GM21423 (cell line): ENCODE results near the gene PLEKHA5.
"Not testable (repeated sequence)": the region's sequence is repeated elsewhere in the genome, so short reads cannot be mapped to it uniquely, and the experiment has no call there.

Experiments used
- ATAC-seq: cut with Tn5 transposase; IDR thresholded peaks from one replicate; pipeline ENCODE4 v1.9.1; 2021; ENCODE audit warnings: mild to moderate bottlenecking, moderate library complexity; ENCODE audit not compliant: unreplicated experiment

The PLEKHA5 gene

GRCh38 chr12:19261773-19262172 lies 132.2 kb downstream of the PLEKHA5 start:
- no peak for ATAC-seq

DNA sequence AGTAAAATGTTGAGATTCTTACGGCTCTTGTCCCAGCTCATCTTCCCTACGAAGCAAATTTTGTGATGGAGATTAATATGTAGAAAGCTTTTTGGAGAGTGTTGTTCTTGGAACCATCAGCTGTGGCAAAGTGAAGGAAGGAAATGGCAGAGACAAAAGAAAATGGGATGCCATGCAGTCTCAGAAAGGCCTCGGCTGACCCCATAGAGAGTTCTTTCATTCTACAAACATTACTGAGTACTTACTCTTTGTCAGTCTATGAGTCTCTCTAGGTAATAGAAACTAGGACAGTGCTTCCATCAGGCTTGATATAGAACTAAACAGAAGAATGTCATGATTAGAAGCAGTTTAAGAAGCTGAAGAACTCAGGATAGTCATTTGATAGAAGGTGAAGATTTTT lies 134.1 kb downstream of the PLEKHA5 start:
- no peak for ATAC-seq

DNA sequence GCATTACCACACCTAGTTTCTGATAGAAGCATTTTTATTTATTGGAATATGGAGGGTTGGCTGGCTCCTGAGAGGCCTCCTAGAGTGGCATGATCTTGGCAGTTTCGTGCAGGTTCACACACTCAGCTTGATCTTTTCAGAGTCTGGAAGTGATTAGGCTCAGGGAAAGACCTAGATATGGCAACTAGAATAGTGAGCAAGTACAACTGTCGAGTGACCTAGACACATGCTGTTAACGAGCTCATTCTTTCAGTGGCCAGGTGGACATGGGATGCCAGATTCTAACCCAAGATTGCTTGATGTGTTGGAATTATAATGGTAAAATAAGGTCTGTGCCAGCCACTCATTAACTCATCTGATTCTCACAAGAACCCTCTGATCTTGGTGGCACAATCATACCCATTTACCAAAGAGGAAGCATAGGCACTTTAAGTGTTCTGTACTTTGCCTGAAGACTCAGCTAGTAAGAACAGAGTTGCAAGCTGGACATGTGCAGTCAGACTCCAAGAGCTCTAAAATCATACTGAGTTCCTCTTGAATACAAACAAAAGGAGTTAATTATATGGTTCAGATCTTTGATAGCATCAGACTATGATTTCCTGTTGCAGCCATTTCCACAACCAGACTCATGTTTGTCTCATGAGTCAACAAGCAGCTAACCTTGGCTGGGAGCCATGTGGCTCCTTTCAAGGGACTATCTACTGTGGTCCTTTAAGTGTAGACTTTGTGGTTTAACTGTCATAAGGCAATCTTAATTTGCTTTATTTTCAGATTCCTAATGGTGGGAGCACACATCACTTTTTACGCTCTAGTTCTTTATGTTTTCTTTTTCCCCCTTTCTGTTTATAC lies 144.2 kb downstream of the PLEKHA5 start:
- no peak for ATAC-seq

DNA sequence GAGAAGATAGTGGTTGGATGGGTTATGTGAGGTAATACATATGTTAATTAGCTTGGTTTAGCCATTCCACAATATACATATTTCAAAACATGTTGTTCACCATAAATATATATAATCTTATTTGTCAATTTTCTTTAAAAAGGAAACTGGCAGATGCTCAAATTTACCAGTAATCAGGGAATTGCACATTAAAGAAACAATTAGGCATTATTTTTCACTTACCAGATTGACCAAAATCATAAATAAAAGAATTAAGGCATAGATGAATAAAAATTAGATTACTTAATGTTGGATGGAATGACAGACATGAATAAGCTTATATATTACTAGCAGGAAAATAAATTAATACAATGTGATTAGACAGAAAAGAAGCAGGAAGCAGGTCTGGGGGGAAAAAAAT lies 147.2 kb downstream of the PLEKHA5 start:
- no peak for ATAC-seq

- ATAC-seq: no peak
Observed at GRCh38 chr12:19277711-19278110, 148.2 kb downstream of the PLEKHA5 start.

DNA sequence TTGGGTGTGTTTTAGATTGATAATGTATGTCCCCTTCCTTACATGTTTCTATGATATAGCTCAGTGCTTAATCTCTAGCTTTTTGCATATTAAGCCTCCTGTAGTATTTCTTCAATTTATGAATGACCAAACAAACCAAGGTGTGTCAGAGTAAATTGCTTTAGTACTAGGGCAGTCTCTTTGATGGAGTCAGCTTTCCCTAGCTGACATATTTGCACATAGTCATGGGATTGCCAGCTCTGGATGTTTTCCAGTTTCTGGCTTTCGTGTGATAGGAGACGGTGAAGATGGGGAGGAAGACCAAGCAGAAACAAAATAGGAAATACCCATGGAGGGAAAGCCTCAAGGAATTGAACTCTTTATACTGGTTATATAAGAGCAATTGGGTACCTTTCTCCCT lies 148.9 kb downstream of the PLEKHA5 start:
- no peak for ATAC-seq

GRCh38 chr12:19282133-19282699 lies 152.7 kb downstream of the PLEKHA5 start:
- no peak for ATAC-seq

- no peak for ATAC-seq
Observed at GRCh38 chr12:19284658-19285057, 155.1 kb downstream of the PLEKHA5 start.

DNA sequence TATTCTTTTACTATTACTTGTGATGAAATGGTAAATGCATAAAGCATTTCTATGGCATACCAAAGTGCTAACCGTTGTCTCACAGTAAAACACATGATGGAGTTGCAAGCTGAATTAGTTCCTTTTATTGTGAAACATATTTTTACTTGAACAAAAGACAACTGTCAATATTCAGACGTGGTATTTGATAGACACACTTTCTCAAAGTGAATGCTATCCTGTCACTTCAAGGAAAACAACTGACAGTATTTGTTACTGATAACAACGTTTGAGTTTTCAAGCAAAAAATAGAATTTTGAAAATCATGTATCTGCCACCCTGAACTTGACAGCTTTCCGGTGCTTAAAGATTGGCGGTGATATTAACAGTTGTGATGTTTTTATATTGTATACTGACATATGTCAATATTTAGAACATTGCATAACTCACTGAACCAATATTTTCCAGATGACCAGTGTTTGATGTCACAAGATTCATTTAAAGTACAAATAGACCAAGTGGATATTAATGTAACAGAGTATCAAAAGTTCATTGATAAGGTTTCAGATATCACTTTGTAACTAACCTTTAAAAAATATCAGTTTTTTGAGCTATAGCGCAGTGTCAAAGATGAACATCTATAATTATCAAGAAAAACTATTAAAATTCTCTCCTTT lies 156.4 kb downstream of the PLEKHA5 start:
- no peak for ATAC-seq

DNA sequence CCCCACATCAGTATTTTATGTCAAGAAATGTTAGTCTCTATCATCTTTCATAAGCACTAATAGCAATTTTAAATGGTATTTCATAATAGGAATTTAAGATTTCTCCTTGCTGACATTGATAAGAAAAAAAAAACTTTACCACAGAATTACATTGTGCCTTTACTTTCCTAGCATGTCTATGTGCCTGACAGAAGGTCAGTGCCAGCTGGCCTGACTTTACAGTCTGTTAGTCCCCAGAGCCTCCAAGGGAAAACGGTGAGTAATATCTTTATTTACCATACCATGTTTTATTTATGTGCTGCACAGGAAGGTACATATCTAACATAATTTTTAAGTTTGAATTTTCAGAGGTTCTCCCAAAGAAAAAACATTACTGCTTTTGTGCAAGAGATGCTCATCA lies 157.8 kb downstream of the PLEKHA5 start:
- ATAC-seq: no peak

DNA sequence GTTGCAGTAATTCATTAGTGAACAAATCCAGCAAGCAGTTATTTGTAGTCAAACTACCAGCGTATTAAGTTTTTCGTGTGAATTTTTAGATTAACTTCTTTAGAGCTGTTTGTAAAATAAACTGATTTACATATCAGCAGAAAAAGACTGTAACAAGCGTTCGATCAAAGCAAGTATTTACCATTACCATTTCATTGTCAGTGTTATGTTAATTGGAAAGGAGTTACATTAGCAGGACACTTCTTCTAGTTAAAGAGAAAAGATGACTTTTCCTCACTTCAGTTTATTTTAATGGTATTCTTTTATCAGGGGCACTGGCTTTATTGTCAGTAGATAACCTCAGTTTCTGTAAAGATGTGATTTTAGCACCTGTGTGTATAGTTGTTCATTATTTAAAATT lies 158.6 kb downstream of the PLEKHA5 start:
- no peak for ATAC-seq

DNA sequence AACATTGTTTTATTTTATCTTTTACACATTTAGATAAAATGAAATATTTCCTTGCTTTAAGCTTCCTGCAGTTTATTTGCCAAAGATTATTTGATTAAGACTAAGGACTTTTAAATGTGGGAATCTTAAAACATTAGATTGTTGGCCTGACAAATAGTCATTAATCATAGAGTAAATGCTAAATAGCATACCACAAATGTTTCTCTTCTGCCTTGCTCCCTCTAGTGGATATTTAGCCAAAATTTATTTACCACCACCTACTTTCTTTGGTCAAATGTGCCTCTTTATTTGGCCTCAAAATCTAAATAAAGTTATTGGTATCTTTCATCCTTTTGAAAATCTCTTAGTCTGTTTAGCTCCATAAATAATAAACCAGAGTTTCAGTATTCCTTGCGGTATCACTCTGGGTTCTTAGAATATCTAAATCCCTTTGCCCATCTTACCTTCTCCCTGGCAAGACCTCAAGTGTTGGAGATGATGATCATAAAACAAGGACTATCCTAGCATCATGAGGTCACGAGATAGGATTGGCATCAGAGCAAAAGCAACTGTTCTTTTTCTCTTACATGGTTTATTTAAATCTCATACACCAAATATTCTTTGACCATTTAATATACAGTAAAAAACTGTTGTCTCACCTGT lies 159.2 kb downstream of the PLEKHA5 start:
- ATAC-seq: no peak

GRCh38 chr12:19298836-19299605 lies 169.5 kb downstream of the PLEKHA5 start:
- ATAC-seq: no peak

DNA sequence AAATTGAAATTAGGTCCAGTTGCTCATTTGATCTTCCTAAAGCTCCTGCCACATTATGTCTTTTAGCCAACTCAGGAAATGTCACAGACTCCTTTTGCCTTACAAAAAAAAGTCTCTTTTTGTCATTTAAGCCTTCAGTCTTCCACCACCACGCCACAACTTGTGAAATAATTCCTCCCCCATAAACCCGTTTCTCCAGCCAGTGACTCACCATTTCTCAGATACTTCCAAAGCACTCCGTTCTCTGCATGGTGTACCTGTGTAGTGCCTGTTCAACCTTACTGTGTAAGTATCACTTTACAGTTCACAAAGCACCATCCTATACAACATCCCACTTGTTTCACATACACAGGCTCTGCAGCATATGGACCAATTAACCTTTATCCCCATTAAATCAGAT lies 170.2 kb downstream of the PLEKHA5 start:
- ATAC-seq: no peak

- no peak for ATAC-seq
Observed at GRCh38 chr12:19301223-19301622, 171.7 kb downstream of the PLEKHA5 start.

- ATAC-seq: no peak
Observed at GRCh38 chr12:19301688-19302087, 172.2 kb downstream of the PLEKHA5 start.

DNA sequence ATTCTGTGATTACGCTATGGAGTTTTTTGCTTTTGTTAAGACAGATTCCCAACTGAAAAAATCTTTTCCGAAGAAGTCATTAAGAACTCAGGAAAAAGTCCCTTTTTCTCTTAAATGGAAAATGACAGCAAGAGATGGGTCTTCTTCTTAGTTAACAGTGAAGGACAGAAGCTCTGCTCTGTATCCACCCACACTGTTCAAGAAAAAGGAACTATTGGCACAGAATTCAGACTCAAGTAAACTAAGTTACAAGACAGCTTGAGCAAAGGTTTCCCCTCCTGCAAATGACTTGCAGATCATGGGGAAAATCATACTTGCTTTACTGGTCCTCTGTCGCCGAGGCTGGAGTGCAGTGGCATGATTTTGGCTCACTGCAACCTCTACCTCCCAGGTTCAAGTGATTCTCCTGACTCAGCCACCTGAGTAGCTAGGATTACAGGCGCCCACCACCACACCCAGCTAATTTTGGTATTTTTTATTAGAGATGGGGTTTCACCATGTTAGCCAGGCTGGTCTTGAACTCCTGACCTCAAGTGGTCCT lies 172.6 kb downstream of the PLEKHA5 start:
- no peak for ATAC-seq

DNA sequence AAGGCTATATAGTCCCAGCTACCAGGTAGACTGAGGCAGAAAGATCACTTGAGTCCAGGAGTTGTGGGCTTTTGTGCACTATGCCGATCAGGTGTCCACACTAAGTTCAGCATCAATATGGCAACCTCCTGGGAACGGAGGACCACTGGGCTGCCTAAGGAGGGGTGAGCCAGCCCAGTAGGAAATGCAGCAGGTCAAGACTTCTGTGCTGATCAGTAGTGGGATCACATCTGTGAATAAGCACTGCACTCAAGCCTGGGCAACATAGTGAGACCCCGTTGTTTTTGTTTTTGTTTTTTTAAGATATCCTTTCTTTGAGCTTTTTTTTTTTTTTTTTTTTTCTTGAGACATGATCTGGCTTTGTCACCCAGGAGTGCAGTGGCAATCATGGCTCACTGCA lies 174.0 kb downstream of the PLEKHA5 start:
- no peak for ATAC-seq

DNA sequence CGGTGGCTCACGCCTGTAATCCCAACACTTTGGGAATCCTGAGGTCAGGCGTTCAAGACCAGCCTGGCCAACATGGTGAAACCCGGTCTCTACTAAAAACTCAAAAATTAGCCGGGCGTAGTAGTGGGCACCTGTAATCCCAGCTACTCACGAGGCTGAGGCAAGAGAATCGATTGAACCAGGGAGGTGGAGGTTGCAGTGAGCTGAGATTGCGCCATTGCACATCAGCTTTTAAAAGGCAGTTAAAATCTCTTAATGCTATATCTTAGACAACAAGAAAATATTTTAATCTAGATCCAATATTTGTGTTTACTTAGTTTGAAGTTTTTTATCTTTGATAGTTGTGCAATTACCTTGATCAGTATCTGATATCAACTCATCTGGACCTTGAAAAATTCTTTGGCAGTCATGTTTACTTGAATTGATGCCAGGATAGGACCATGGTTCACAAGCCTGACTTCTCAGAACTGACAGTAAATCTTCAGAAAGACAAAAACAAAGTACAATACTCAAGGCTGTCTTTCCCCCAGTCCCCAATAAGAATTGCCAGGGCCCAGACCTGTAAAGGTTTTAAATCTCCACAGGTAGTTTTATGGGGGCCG lies 174.7 kb downstream of the PLEKHA5 start:
- ATAC-seq: no peak

GRCh38 chr12:19305621-19306020 lies 176.1 kb downstream of the PLEKHA5 start:
- not testable (repeated sequence) for ATAC-seq
